HepG2 (cell line): ENCODE data around the gene CAPZB. TPM values are rescaled to one million over a fixed set of nuclear protein-coding genes. Genes with fewer than 3 reads are reported as not detected.

Experiments used
- ARID5B ChIP-seq: IDR thresholded peaks from 2 replicates; pipeline ENCODE4 v1.4.0; 2020; ENCODE audit warnings: mild to moderate bottlenecking, missing genetic modification reagents
- HNF4G ChIP-seq, 2 experiments: sonication (generic) in 1 of 2; formaldehyde crosslinking in 1 of 2; IDR thresholded peaks; 2 replicates each; pipeline versions ENCODE4 v1.4.0 to v1.6.1; 2011 to 2020; ENCODE audit warnings: borderline replicate concordance in 2 of 2, low read depth in 2 of 2, mild to moderate bottlenecking in 2 of 2, low read length in 1 of 2, missing genetic modification reagents in 1 of 2, moderate library complexity in 1 of 2
- NFYC ChIP-seq: IDR thresholded peaks from 2 replicates; pipeline ENCODE4 v1.6.1; 2016; ENCODE audit warnings: missing genetic modification reagents, missing compliant biosample characterization
- PHB2 ChIP-seq: fragments of 450-650 bp; IDR thresholded peaks from 2 replicates; pipeline ENCODE4 v1.6.1; 2018; ENCODE audit not compliant: partially characterized antibody
- PRDM10 ChIP-seq: sonication (generic); formaldehyde crosslinking; IDR thresholded peaks from 2 replicates; pipeline ENCODE4 v1.4.0; 2020; ENCODE audit warnings: low read depth, missing genetic modification reagents
- RAD21 ChIP-seq: fragments of 450-650 bp; formaldehyde crosslinking; IDR thresholded peaks from 2 replicates; pipeline ENCODE4 v1.5.0; 2020; ENCODE audit warnings: mild to moderate bottlenecking
- RFX3 ChIP-seq: IDR thresholded peaks from 2 replicates; pipeline ENCODE4 v1.6.1; 2016; ENCODE audit warnings: missing biosample characterization, missing genetic modification reagents
- SOX13 ChIP-seq, 3 experiments: fragments of 450-650 bp in 1 of 3; sonication (generic) in 1 of 3; formaldehyde crosslinking in 1 of 3; IDR thresholded peaks in 2 of 3; conservative IDR thresholded peaks in 1 of 3; 2 replicates each; pipeline versions ENCODE4 v1.5.0 to v1.6.1; 2016 to 2020; ENCODE audit warnings: antibody characterized with exemption in 1 of 3, mild to moderate bottlenecking in 1 of 3, missing compliant biosample characterization in 1 of 3, missing genetic modification reagents in 1 of 3, moderate library complexity in 1 of 3
- YEATS2 ChIP-seq: sonication (generic); formaldehyde crosslinking; IDR thresholded peaks from 2 replicates; pipeline ENCODE4 v1.4.0; 2020; ENCODE audit warnings: missing genetic modification reagents, borderline replicate concordance
- ZBTB14 ChIP-seq: sonication (generic); formaldehyde crosslinking; IDR thresholded peaks from 2 replicates; pipeline ENCODE4 v1.4.0; 2020; ENCODE audit warnings: missing genetic modification reagents
- ZFP36L2 ChIP-seq: sonication (generic); formaldehyde crosslinking; IDR thresholded peaks from 2 replicates; pipeline ENCODE4 v1.4.0; 2020; ENCODE audit warnings: missing genetic modification reagents
- ZNF570 ChIP-seq: sonication (generic); formaldehyde crosslinking; IDR thresholded peaks from 2 replicates; pipeline ENCODE4 v1.4.0; 2020; ENCODE audit warnings: mild to moderate bottlenecking, missing genetic modification reagents, borderline replicate concordance
- ZNF839 ChIP-seq: sonication (generic); formaldehyde crosslinking; IDR thresholded peaks from 2 replicates; pipeline ENCODE4 v1.4.0; 2020; ENCODE audit warnings: missing genetic modification reagents, mild to moderate bottlenecking, borderline replicate concordance
- polyA plus RNA-seq, 8 experiments: library from polyadenylated mRNA; depleted of rRNA in 3 of 8; stranded (reverse) in 7 of 8; unstranded in 1 of 8; fragments of >200 nt; fragmentation: Illumina TruSeq in 4 of 8; extraction: Trizol in 4 of 8; gene quantifications; 2 replicates each; pipeline versions ENCODE4 v1.2.1 to v1.2.3, GENCODE V29; 2011 to 2016; ENCODE audit warnings: low read depth in 4 of 8, missing spikeins in 1 of 8, mixed read lengths in 1 of 8; ENCODE audit not compliant: insufficient read depth in 1 of 8
- total RNA-seq, 5 experiments: library from RNA; depleted of rRNA; stranded (reverse); fragments of >200 nt; fragmentation: Illumina TruSeq; extraction: Trizol; gene quantifications; 2 replicates each; pipeline ENCODE4 v1.2.3, GENCODE V29; 2016; ENCODE audit warnings: low read depth in 1 of 5
- TF ChIP-seq, protein P1 (sequence below): IDR thresholded peaks from 2 replicates; pipeline ENCODE4 v1.6.1; 2016; ENCODE audit warnings: missing compliant biosample characterization, missing genetic modification reagents, borderline replicate concordance
- TF ChIP-seq, protein P2 (sequence below): sonication (generic); formaldehyde crosslinking; IDR thresholded peaks from 2 replicates; pipeline ENCODE4 v1.4.0; 2020; ENCODE audit warnings: missing genetic modification reagents, borderline replicate concordance

CAPZB gene
- total and polyA plus RNA-seq, 2 of the 13 experiments (the other 11 are each of a cell fraction or from before 2014, with no cell fraction given), result 58.9 to 76.9 TPM

DNA sequence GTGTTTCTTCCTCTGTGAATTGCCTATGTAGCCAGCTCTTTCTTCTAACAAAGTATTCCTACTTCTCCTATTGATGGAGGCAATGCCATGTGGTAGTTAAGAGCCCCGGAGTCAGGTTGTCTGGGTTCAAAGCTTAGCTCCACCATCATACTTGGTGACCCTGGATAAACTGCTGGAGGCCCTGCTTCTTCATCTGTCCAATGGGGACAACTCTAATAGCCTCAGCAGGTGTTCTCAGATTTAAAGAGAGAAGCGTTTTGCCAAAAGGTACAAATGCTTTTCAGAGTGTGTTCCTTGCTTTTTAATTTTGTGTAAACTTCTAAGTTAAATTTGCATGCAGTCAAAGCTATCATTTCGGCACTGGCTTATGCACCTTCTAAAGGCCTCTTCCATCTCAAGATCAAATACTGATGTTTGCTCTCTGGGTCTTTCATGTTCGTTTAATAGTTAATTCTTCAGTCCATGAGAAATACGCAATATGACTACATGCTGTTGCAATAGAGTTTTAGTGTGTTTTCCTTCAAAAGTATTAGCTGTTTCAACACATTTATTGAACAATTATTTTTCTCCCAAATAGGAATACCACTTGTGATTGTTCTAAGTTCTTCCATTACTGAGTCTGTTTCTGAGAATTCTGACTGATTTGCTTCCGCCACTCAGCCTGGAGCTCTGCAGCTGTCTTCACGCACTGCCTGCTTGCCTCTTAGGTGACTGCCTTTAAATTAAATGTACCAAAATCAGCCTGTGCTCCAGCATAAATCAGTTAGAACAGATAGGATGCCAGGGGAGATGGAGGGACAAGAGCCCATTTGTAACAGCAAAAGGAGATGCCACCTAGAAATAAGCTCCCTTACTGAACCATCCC lies 75.6 kb downstream of the CAPZB start (continued):
- TF ChIP-seq NFYC (CRISPR knock-in tag) (no peak), ZFP36L2 (CRISPR knock-in tag) (no peak), SOX13 (IDR thresholded peaks at IDR 0.05) (0 out of 2 replicates have a peak, but pooled peaks have one; percentile 40), SOX13 (CRISPR knock-in tag; conservative IDR thresholded peaks at IDR 0.05 in 1 of 2, IDR thresholded peaks at IDR 0.05 in 1 of 2) (peak in 1 of 2 experiments; percentile 84; a peak in 2 of 4 replicates), ZNF839 (CRISPR knock-in tag) (no peak), ARID5B (peak; percentile 69), HNF4G (IDR thresholded peaks at IDR 0.05; ENCODE audit: borderline replicate concordance, low read depth, low read length) (peak; percentile 52; the same call in 1 of the 2 replicates), HNF4G (CRISPR knock-in tag; IDR thresholded peaks at IDR 0.05; ENCODE audit: borderline replicate concordance, low read depth) (no peak), PHB2 (no peak), PRDM10 (CRISPR knock-in tag) (no peak), ZBTB14 (CRISPR knock-in tag) (no peak), RAD21 (no peak), YEATS2 (CRISPR knock-in tag) (no peak), ZNF570 (no peak), RFX3 (CRISPR knock-in tag) (no peak)
- TF ChIP-seq, protein P1, sequence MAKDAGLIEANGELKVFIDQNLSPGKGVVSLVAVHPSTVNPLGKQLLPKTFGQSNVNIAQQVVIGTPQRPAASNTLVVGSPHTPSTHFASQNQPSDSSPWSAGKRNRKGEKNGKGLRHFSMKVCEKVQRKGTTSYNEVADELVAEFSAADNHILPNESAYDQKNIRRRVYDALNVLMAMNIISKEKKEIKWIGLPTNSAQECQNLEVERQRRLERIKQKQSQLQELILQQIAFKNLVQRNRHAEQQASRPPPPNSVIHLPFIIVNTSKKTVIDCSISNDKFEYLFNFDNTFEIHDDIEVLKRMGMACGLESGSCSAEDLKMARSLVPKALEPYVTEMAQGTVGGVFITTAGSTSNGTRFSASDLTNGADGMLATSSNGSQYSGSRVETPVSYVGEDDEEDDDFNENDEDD, result no peak
- TF ChIP-seq, protein P2, sequence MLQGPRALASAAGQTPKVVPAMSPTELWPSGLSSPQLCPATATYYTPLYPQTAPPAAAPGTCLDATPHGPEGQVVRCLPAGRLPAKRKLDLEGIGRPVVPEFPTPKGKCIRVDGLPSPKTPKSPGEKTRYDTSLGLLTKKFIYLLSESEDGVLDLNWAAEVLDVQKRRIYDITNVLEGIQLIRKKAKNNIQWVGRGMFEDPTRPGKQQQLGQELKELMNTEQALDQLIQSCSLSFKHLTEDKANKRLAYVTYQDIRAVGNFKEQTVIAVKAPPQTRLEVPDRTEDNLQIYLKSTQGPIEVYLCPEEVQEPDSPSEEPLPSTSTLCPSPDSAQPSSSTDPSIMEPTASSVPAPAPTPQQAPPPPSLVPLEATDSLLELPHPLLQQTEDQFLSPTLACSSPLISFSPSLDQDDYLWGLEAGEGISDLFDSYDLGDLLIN (CRISPR knock-in tag), result no peak
